Thyroid gland (tissue), 4 donors: ENCODE data around the gene ESPNL.

Source experiments
- CTCF ChIP-seq, 6 experiments: fragments of 200-600 bp in 3 of 6; fragments of 450-650 bp in 3 of 6; sonication (generic) in 3 of 6; IDR thresholded peaks; one replicate each; pipeline ENCODE4 v1.5.1; 2016 to 2019; ENCODE audit warnings: antibody characterized with exemption in 6 of 6, mild to moderate bottlenecking in 2 of 6, inconsistent platforms in 1 of 6, moderate library complexity in 1 of 6
- POLR2A ChIP-seq, 2 donors: fragments of 450-650 bp; IDR thresholded peaks; one replicate each; pipeline ENCODE4 v1.6.1; 2017; ENCODE audit warnings: antibody characterized with exemption in 2 of 2, mild to moderate bottlenecking in 2 of 2, moderate library complexity in 1 of 2

- no peak for TF ChIP-seq CTCF (IDR thresholded peaks at IDR 0.05)
- TF ChIP-seq POLR2A (IDR thresholded peaks at IDR 0.05): no peak
These were observed 64.8 kb downstream of the ESPNL start for GRCh38 chr2:238164906-238165287.
